DND-41 (cell line): ENCODE data around the gene WASHC2C.
"Not testable (repeated sequence)": the region's sequence is repeated elsewhere in the genome, so short reads cannot be mapped to it uniquely, and the experiment has no call there.

ENCODE experiments used
- ATAC-seq: fragments of 200-7000 bp; cut with Tn5 transposase; 3 replicates; pipeline ENCODE4 v1.9.1; 2021; ENCODE audit warnings: low read depth; ENCODE audit not compliant: insufficient read depth
- DNase-seq: peaks from one replicate; pipeline ENCODE4 v3.0.0-alpha.2; 2020
- H2AFZ ChIP-seq: 2 replicates; pipeline ENCODE4 v1.6.0; 2012; ENCODE audit warnings: low read depth, low read length
- H3K27ac ChIP-seq: 2 replicates; pipeline ENCODE4 v1.5.1; 2012; ENCODE audit warnings: low read length, inconsistent platforms
- H3K27me3 ChIP-seq: fragments of 200-600 bp; sonication (generic); 2 replicates; pipeline ENCODE4 v1.6.0; 2012; ENCODE audit warnings: low read length, mild to moderate bottlenecking, inconsistent platforms; ENCODE audit not compliant: insufficient read depth, poor library complexity
- H3K36me3 ChIP-seq: 2 replicates; pipeline ENCODE4 v1.5.1; 2012; ENCODE audit warnings: low read length, inconsistent platforms; ENCODE audit not compliant: insufficient read depth
- H3K4me1 ChIP-seq: 2 replicates; pipeline ENCODE4 v1.5.1; 2012; ENCODE audit warnings: mild to moderate bottlenecking, low read length; ENCODE audit not compliant: insufficient read depth
- H3K4me2 ChIP-seq: 2 replicates; pipeline ENCODE4 v1.6.0; 2012; ENCODE audit warnings: mild to moderate bottlenecking, moderate library complexity, low read length, inconsistent platforms; ENCODE audit not compliant: insufficient read depth
- H3K4me3 ChIP-seq, 2 experiments: fragments of 200-600 bp in 1 of 2; shearing (Covaris generic) in 1 of 2; 2 replicates each; pipeline ENCODE4 v1.5.1; 2012 to 2016; ENCODE audit warnings: inconsistent platforms in 2 of 2, low read length in 2 of 2, mild to moderate bottlenecking in 2 of 2, low read depth in 1 of 2, moderate library complexity in 1 of 2
- H3K79me2 ChIP-seq: 2 replicates; pipeline ENCODE4 v1.6.0; 2012; ENCODE audit warnings: low read length, inconsistent platforms; ENCODE audit not compliant: insufficient read depth
- H3K9ac ChIP-seq: 2 replicates; pipeline ENCODE4 v1.6.0; 2012; ENCODE audit warnings: low read depth, mild to moderate bottlenecking, inconsistent platforms, low read length, moderate library complexity
- H3K9me3 ChIP-seq: 2 replicates; pipeline ENCODE4 v1.5.1; 2012; ENCODE audit warnings: low read length, moderate library complexity, mild to moderate bottlenecking, inconsistent platforms; ENCODE audit not compliant: insufficient read depth, severe bottlenecking
- H4K20me1 ChIP-seq: 2 replicates; pipeline ENCODE4 v1.6.0; 2012; ENCODE audit warnings: low read length; ENCODE audit not compliant: insufficient read depth

The WASHC2C gene

DNA sequence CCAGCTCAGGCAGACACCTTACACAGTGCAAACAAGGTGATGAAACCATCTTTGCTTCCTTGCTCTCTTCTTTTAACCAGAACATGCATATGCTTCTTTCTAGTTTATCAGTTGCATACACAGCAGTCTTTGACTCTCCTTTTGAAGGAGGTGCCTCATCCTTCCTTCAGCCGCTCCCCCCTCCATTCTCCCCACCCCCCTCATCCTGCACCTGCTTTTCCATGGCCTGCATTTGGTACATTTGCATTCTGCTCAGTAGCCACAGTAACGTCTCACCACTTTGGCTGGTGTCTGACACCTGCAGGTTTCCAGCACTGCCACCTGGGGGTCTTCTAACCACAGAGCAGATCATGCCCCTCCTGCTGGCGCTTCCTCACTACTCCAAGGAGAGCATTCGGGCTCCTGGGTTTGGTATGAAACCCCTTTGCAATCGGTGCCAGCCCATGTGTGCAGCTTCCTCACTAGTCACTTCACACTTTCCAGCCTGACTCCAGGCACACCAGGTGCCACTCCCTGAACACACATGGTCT, 60.2 kb downstream of the WASHC2C start:
- H2AFZ ChIP-seq, H3K9ac ChIP-seq, H3K9me3 ChIP-seq, H3K27me3 ChIP-seq, H3K27ac ChIP-seq, DNase-seq, H4K20me1 ChIP-seq, H3K4me2 ChIP-seq, H3K4me1 ChIP-seq, H3K4me3 ChIP-seq, H3K79me2 ChIP-seq: not testable (repeated sequence)
- peaks cover 12% of the 10 kb centered on the region; the same call in 1 of the 2 replicates for H3K36me3 ChIP-seq
- peak; percentile 54 for ATAC-seq

DNA sequence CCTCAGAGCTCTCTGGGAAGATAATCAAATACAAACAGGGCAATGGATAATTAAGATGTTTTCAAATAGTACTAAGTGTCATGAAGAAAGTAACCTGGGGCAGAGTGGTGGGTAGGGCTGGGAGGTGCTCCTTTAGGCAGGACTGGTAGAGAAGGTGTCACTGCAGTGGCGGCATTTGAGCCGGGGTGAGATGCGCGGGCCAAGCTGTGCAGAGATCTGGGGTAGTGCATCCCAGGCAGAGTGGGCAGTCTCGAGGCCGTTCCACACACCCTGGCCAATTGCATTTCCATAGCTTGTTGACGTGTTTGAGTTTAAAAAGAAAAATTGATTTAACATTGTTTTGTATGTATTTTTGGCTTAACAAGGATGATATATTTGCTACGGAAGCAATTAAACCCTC, 62.9 kb downstream of the WASHC2C start:
- not testable (repeated sequence) for H3K27me3 ChIP-seq, ATAC-seq, H3K4me2 ChIP-seq, DNase-seq, H3K4me3 ChIP-seq, H3K27ac ChIP-seq, H2AFZ ChIP-seq, H3K79me2 ChIP-seq, H3K9ac ChIP-seq, H3K9me3 ChIP-seq, H4K20me1 ChIP-seq, H3K4me1 ChIP-seq
- peaks cover 13% of the 10 kb centered on the region; the same call in 1 of the 2 replicates for H3K36me3 ChIP-seq

DNA sequence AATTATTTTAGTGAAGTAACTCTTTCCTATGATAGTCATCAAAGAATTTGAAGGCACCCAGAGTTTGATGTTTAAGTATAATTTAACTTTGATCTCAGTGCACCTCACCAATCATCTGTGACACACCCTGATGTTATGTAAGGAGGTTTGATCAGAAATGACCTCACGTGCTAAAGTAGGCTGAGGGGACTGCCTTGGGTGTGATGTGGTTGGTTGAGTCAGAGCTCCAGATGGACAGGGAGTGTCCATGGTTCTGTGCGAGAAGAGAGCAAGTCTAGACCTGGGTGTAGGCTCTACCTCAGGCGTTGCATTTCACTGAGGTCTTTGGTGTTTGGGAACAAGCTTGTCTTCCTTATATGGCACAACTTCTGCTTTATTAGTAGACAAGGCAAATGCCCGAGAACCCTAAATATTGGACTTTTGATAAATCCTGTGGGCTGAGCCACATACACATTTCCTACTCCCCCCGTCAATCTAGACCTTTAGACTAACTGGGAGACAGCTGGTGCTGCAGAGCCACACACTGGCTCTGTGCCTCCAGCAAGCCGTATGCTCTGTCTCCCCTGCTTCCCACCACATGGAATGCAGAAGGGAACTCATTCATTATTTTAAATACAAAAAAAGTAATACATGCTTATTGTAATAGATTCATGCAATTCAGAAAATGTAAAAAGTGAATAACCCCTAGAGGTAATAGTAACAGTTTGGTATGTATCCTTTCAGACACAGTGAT, 63.8 kb downstream of the WASHC2C start:
- not testable (repeated sequence) for H3K4me2 ChIP-seq, H3K79me2 ChIP-seq, H3K9ac ChIP-seq, H3K4me1 ChIP-seq, H4K20me1 ChIP-seq, H3K27me3 ChIP-seq, H3K4me3 ChIP-seq, H3K27ac ChIP-seq, DNase-seq, H2AFZ ChIP-seq, H3K9me3 ChIP-seq, ATAC-seq
- peaks cover 10% of the 10 kb centered on the region; the same call in 1 of the 2 replicates for H3K36me3 ChIP-seq

GRCh38 chr10:45794761-45795160, 67.7 kb downstream of the WASHC2C start:
- not testable (repeated sequence) for ATAC-seq, H4K20me1 ChIP-seq, H3K4me3 ChIP-seq, H3K27ac ChIP-seq, H3K27me3 ChIP-seq, H3K36me3 ChIP-seq, H3K9me3 ChIP-seq, DNase-seq, H3K9ac ChIP-seq, H3K4me2 ChIP-seq, H3K4me1 ChIP-seq, H3K79me2 ChIP-seq, H2AFZ ChIP-seq

- H4K20me1 ChIP-seq, H3K27me3 ChIP-seq, H3K9me3 ChIP-seq, H2AFZ ChIP-seq, H3K27ac ChIP-seq, H3K9ac ChIP-seq, H3K4me3 ChIP-seq, H3K4me1 ChIP-seq, H3K36me3 ChIP-seq, H3K79me2 ChIP-seq, DNase-seq, H3K4me2 ChIP-seq: not testable (repeated sequence)
- ATAC-seq: peak; percentile 24; the same call in 1 of the 3 replicates
These were observed 76.3 kb downstream of the WASHC2C start for GRCh38 chr10:45803060-45804010.

- not testable (repeated sequence) for H3K9me3 ChIP-seq, DNase-seq, H3K4me1 ChIP-seq, H3K9ac ChIP-seq, H3K36me3 ChIP-seq, H3K79me2 ChIP-seq, H3K27ac ChIP-seq, H3K4me3 ChIP-seq, H3K4me2 ChIP-seq, H3K27me3 ChIP-seq, H4K20me1 ChIP-seq, H2AFZ ChIP-seq, ATAC-seq
These were observed 77.9 kb downstream of the WASHC2C start for GRCh38 chr10:45804996-45805395.
